HG03135 (cell line): Measurements from ENCODE around the gene MCM7.
A peak's percentile ranks its signal among the peaks of the same experiment; 100 is the strongest.

ENCODE experiments used
- ATAC-seq: cut with Tn5 transposase; IDR thresholded peaks from one replicate; pipeline ENCODE4 v1.9.1; 2021; ENCODE audit warnings: mild to moderate bottlenecking, moderate library complexity; ENCODE audit not compliant: unreplicated experiment

MCM7 gene

DNA sequence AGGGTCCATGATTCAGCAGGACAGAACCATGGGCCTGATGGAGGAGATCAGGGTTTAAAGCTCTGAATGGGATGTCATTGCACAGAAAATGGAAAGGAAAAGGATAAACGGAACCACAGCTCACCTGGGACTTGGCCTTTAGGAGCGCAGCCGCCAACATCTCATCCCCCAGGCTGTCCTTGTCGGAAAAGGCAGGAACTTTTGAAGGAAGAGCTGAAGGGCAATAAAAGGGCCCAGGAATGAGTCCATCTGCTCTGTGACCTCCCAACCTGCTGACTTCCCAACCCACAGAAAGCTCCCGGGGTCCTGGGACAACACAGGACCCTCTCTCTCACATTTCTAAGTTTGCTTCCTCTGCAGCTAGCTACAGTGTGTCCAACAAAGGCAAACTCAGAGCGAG, 25.8 kb downstream of the MCM7 start:
- ATAC-seq: no peak

DNA sequence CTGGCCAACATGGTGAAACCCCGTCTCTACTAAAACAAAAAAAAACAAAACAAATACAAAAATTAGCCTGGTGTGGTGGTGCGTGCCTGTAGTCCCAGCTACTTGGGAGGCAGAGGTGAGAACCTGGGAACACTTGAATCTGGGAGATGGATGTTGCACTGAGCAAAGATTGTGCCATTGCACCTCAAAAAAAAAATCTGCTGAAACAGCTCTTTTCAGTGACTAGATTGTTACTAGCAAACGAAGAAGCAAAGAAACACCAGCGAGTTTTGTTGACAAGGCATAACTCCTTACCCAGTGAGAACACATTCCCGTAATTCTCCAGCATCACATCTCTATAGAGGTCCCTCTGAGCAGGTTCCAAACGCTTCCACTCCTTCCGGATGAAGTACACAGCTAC, 26.4 kb downstream of the MCM7 start:
- ATAC-seq: no peak

GRCh38 chr7:100072462-100072861, 28.7 kb downstream of the MCM7 start:
- no peak for ATAC-seq

DNA sequence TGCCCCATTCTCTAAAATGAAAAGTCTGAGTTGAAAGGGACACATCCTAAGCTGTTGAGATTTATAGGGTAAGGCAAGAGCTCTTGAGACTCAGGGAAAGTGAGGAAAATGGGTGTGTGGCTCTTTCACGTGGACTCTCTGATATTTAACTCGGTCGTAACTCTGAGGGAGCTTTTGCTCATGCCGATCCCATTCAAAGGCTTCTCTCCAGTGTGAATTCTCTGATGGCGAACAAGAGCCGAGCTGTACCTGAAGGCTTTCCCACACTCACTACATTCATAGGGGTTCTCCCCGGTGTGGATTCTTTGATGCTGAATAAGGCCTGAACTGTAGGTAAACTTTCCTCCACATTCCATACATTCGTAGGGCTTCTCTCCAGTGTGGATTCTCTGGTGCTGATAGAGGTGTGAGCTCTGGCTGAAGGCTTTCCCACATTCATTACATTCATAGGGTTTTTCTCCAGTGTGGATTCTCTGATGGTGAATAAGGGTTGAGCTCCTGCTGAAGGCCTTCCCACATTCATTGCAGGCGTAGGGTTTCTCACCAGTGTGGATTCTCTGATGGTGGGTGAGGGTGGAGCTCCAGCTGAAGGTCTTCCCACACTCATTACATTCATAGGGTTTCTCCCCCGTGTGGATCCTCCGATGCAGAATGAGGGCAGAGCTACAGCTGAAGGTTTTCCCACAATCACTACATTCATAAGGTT, 30.0 kb downstream of the MCM7 start:
- no peak for ATAC-seq

DNA sequence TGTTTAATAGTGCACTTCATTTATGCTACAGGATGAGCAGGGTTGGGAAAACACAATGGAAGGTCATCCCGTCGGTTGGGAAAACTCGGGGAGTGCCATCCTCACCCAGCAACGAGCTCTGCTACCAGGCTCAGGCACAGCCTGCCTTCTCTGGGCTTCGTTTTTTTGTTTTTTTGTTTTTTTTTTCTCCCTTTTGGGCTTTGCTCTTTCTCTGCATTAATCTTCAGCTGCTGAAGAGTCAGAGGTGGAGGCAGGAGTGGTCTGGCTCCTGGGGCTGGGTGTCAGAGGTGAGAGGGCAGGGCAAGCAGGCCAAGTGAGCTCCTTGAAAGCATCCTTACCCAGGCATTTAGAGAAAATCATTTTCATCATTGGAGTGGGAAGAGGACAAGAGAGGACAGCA, 31.2 kb downstream of the MCM7 start:
- ATAC-seq: no peak

DNA sequence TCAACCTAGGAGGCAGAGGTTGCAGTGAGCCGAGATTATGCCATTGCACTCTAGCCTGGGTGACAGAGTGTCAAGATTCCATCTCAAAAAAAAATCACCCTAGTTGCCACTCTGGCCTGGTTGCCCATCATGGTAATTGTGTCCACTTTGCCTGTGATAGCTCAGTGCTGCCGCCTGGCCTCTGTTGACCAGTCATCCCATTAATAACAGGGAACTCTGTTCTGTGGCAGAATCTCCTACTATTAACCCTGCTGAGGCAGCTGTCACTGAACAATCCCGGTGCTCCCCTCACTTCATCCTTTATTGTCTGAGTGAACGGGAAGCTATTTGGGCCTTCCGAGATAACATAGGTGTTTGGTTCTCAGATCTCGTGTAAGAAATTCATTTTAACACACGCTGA, 34.2 kb downstream of the MCM7 start:
- ATAC-seq: no peak

DNA sequence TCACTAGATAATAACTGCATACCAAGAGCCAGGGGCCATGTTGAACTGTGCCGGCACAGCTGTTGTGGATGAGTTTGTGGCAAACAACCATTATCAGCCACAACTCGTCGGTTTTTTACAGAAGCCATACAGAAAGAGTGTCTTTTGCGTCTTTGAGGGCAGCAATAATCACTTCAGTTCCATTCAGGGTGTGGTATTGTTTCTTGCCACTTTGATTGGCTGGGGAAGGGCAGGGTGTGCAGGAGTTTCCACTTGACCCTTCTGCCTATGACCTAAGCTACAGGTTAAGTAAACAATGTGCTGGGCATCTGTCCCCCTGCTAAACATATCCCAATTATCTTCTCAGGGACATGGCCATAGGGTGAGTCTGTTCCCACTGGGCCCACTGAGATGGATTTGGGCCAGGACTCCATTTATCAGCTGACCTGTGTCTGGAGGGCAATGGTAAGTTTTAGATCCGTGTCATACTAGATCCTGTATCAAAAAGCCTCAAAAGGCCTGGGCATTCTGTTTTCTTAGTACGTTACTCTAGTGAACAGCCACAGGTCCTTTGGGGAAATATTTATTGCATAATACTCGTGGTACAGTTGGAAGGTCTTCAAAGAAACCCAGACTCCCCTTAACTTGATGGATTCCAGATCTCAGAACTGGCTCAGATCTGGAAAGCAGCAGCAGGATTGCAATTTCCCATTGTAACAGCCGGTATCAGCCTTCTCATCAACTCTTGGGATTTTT, 35.6 kb downstream of the MCM7 start:
- ATAC-seq: no peak

DNA sequence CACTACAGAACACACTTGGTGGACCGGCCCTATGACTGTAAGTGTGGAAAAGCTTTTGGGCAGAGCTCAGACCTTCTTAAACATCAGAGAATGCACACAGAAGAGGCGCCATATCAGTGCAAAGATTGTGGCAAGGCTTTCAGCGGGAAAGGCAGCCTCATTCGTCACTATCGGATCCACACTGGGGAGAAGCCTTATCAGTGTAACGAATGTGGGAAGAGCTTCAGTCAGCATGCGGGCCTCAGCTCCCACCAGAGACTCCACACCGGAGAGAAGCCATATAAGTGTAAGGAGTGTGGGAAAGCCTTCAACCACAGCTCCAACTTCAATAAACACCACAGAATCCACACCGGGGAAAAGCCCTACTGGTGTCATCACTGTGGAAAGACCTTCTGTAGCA, 37.0 kb downstream of the MCM7 start:
- ATAC-seq: no peak

- ATAC-seq: no peak
Measured at GRCh38 chr7:100063376-100063775, 37.8 kb downstream of the MCM7 start.

- ATAC-seq: no peak
Measured at GRCh38 chr7:100061518-100062193, 39.5 kb downstream of the MCM7 start.

DNA sequence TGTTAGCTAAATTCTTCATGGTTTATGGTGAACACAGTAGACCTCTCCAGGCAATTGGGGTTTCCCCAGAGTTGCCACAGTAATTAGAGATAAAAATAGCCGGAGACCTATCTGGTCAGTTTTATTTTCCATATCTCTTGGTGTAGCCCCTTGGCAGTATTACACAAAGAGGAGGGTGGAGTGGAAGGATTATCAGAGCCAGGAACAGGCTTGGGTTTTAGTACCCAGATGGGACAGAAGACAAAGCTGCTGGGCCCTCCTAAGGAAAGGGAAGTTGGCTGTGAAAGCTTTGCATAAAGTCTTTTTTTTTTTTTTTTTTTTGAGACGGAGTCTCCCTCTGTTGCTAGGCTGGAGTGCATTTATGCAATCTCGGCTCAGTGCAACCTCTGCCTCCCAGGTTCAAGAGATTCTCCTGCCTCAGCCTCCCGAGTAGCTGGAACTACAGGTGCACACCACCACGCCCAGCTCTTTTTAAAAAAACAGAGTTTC, 41.9 kb downstream of the MCM7 start:
- ATAC-seq: no peak

GRCh38 chr7:100057006-100057405, 44.2 kb downstream of the MCM7 start:
- ATAC-seq: no peak

- ATAC-seq: no peak
Measured at GRCh38 chr7:100053215-100053614, 48.0 kb downstream of the MCM7 start.

GRCh38 chr7:100051611-100052010, 49.6 kb downstream of the MCM7 start:
- ATAC-seq: no peak

GRCh38 chr7:100049441-100050291, 51.5 kb downstream of the MCM7 start, which contains the start of gene ZSCAN21:
Gene ZSCAN21, plus strand, starts transcription at chr7:100049774. Its CDS starts 7,233 bp downstream, at chr7:100057007.
- ATAC-seq: peak; percentile 89

GRCh38 chr7:100048680-100049079, 52.5 kb downstream of the MCM7 start:
- ATAC-seq: no peak

- no peak for ATAC-seq
Measured at GRCh38 chr7:100044718-100045117, 56.5 kb downstream of the MCM7 start.
